SU-DHL-6 (cell line): ENCODE results near the gene BTBD2.

Experiments
- EZH2phosphoT487 ChIP-seq: fragments of 200-600 bp; sonication (generic), shearing (Covaris generic); conservative IDR thresholded peaks from 2 replicates; pipeline ENCODE4 v1.6.1; 2018; ENCODE audit warnings: mild to moderate bottlenecking, antibody characterized with exemption, low read length, moderate library complexity, mixed read lengths
- TF ChIP-seq, protein P1 (sequence below): fragments of 200-600 bp; sonication (generic); IDR thresholded peaks from one replicate; pipeline ENCODE4 v1.5.1; 2017; ENCODE audit warnings: antibody characterized with exemption, mild to moderate bottlenecking, low read length, moderate library complexity; ENCODE audit not compliant: insufficient read depth, poor library complexity, severe bottlenecking

DNA sequence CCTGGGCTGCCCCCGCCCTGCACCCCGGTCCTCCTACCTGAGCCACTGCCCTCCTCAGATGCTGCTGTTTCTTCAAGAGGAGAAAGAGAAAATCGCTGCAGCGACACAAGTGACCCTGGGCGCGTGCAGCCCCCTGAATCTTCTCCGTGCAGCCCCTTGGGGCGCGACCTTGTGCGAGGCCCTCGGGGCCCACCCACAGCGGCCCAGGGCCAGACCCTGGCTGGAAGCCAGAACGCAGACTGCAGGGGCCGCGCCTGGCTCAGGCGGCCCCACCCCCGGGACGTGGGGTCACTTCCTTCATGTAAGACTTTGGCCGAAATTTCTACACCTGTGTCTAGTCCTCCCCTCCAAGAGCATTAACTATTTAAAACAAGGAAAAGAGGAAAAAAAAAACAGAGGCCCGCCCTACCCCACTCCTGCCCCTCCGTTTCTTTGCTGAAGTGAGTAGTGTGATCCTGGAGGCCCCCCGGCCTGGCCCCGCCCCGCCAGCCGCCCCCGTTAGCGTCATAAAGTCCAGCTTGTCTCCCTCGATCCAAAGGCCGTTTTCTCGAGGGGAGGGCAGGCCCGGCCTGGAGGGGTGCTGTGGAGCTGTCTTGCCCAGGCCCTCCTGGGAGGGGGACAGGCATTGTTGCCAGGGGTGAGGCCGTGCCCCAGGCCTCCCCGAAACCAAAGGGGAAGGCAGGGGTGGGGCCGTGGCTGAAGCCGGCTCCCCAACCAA, 35.3 kb downstream of the BTBD2 start:
- TF ChIP-seq, protein P1, sequence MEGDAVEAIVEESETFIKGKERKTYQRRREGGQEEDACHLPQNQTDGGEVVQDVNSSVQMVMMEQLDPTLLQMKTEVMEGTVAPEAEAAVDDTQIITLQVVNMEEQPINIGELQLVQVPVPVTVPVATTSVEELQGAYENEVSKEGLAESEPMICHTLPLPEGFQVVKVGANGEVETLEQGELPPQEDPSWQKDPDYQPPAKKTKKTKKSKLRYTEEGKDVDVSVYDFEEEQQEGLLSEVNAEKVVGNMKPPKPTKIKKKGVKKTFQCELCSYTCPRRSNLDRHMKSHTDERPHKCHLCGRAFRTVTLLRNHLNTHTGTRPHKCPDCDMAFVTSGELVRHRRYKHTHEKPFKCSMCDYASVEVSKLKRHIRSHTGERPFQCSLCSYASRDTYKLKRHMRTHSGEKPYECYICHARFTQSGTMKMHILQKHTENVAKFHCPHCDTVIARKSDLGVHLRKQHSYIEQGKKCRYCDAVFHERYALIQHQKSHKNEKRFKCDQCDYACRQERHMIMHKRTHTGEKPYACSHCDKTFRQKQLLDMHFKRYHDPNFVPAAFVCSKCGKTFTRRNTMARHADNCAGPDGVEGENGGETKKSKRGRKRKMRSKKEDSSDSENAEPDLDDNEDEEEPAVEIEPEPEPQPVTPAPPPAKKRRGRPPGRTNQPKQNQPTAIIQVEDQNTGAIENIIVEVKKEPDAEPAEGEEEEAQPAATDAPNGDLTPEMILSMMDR = no peak
- TF ChIP-seq EZH2phosphoT487 = no peak
